Activated T-helper 1 cell treated with anti-CD3 and anti-CD28 coated beads, Interleukin-2, amount 50 U/mL, for 16 hours (primary cell): ENCODE results near the gene SLC39A8.
"Not testable (repeated sequence)": the region's sequence is repeated elsewhere in the genome, so short reads cannot be mapped to it uniquely, and the experiment has no call there.

Experiments used
- DNase-seq, 2 donors: peaks; one replicate each; pipeline ENCODE4 v3.0.0-alpha.2; 2020; ENCODE audit warnings: low read depth in 1 of 2, low spot score in 1 of 2

SLC39A8 gene

DNA sequence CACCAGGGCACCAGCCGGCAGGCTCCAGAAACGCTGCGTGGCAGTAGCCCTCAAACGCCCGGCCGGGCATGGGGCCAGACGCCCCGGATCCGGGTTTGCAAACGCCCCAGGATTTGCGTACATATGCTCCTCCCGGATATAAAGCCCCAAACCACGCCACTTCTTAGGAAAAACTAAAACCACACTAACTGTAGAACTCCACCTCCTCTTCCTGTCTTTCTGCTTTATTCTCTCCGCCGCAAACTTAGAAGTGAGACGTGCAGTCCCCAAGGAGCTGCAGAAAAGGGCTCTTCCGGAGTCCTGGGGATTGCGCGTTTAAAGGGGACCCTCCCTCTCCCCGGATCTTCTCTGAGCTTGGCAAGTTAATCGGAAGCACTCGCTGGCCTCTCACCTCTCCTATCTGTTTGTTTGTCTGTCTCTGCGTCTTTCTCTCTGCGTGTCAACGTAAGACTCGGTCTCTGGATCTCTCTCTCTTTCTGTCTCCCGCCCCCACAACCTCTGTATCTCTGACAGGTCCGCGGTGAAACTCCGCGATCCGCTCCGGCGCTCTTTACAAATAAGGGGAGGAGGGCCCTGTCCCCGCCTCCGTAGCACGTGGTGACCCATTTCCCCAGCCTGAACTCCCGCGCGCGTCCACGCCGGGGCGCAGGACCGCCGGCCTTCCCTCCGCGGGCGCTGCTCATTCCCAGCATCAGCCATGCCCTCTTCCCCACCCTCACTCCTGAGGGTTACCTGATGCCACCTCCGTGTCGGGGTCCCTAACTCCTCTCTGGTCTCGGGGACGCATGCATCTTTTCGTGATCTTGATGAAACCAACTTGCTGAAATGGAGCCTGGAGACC lies at the start of gene SLC39A8:
Gene SLC39A8 (minus strand): TSS at position 529 of the 841 bp plus-strand sequence. CDS start 820 bp downstream, outside the sequence.
- peak; percentile 66 to 80 for DNase-seq

- DNase-seq: no peak
Measured at GRCh38 chr4:102392033-102392744, 46.9 kb upstream of the SLC39A8 start.

GRCh38 chr4:102390438-102390837 lies 45.2 kb upstream of the SLC39A8 start:
- no peak for DNase-seq

- DNase-seq: no peak
Measured at GRCh38 chr4:102388611-102389010, 43.3 kb upstream of the SLC39A8 start.

DNA sequence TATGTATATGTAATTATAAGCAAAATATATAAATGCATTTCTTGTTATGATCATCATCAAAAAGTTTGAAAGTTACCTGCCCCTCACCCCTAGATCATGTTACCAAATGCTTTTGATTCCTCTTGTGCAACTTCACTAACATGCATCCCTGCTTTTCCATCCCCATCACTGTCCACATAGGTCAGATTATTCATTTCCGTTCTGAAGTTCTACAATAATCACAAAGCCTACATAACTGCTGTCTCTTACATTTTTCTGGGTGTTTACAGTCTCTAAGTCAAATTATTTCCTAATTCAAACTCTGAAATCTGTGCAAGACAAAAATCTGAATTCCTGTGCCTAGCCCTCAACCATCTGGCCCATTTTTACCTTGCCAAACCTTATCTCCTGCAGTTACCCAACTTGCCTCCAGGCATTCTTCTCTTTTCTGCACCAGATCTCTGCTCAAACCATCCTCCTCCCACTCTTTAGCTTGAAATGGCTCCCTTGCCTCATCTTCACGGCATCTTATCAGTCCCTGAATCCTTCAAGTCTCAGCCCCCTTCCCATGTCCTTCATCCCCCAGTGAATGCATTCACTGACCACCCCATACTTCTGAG lies 42.4 kb upstream of the SLC39A8 start:
- DNase-seq: no peak

GRCh38 chr4:102386966-102387365 lies 41.7 kb upstream of the SLC39A8 start:
- no peak for DNase-seq

- not testable (repeated sequence) for DNase-seq
Measured at GRCh38 chr4:102380253-102380652, 35.0 kb upstream of the SLC39A8 start.

- no peak for DNase-seq
Measured at GRCh38 chr4:102362922-102363432, 17.7 kb upstream of the SLC39A8 start.

GRCh38 chr4:102358128-102358527 lies 12.8 kb upstream of the SLC39A8 start:
- DNase-seq: no peak

- DNase-seq: not testable (repeated sequence)
Measured at GRCh38 chr4:102357637-102358036, 12.4 kb upstream of the SLC39A8 start.

DNA sequence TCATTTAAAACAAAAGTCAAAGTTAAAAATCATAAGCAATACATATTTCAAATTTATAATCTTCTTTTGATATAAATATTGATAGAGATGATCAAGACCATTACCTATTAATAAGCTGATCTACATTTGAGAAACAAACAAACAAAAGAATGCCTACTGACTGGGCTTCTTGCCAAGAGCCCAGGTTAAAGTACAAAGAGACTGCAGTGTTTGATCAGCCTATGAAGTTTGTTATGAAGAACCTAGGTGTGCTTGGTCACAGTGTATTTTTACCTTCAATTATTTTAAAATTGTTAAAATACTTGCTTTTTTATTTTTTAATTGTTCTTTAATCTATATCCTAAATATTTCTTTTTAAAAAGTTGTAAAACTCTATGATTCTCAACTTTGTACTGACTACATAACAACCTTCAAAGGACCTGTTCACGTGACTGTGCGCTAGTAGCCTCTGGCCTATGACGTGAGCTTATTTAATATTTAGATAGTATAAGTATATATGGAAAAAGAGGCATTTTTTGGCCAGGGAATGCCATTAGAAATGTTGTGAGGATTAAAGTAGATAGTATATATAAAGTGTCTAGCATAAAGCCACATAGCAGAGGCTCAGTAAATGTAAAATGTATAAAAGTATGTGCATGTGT lies 11.4 kb upstream of the SLC39A8 start:
- no peak for DNase-seq

- DNase-seq: no peak
Measured at GRCh38 chr4:102355748-102356147, 10.5 kb upstream of the SLC39A8 start.

DNA sequence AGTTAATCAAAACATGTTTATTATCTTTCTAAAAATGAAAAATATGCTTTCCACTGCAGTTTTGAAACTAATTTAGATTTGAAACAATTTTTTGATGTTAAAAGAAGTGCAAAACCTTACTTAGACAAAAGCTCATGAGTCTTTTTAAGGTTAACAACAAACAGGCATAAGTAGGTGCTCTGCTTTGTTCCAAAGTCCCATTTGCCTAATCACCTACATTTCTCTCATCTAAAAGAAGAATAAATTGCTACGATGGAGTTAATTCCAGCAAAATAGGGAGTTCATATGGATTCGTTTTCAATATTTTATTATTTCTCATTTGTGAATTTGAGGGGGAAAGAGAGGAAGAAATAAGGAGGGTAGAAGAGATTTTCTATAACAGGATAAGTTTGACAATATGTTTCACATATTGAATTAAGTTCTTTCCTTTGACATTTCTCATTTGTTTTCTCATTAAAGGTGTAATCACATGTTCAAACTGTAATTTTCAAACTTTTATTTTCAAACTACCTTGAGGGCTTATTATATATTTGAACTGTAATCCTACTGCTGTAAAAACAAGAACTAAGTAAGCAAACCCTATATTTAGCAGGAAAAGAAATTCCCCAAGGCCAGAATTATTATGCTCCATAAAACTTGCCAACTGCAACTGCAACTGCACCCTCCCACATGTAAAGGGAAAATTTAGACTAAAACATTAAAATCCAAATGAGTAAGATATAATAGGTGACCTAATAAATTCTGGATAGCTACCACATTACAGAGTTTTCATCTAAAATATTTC lies 9.6 kb upstream of the SLC39A8 start:
- no peak for DNase-seq

GRCh38 chr4:102352781-102353180 lies 7.5 kb upstream of the SLC39A8 start:
- DNase-seq: no peak

DNA sequence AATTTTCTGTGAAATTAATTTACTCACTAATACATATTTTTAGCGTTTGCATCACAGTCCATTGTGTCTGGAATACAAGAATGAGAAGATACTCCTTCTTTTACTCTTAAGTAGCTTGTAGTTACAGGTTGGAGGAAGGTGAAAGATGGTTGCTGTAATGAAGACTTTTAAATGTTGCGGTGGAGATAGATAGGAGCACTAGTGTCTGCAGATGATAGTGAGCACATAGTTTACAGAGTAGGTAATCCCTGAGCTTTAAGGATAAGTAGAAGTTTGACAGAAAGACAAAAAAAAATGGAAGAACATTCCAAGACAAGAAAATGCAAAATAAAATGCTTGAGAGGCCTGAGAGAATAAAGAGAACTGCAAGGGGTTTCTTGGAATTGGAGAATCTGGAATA lies 5.4 kb upstream of the SLC39A8 start:
- no peak for DNase-seq

- no peak for DNase-seq
Measured at GRCh38 chr4:102348701-102349100, 3.4 kb upstream of the SLC39A8 start.

- DNase-seq: no peak
Measured at GRCh38 chr4:102345795-102346100, 466 bp upstream of the SLC39A8 start.

GRCh38 chr4:102344520-102344953 lies 745 bp downstream of the SLC39A8 start:
- DNase-seq: peak; percentile 27 to 61

DNA sequence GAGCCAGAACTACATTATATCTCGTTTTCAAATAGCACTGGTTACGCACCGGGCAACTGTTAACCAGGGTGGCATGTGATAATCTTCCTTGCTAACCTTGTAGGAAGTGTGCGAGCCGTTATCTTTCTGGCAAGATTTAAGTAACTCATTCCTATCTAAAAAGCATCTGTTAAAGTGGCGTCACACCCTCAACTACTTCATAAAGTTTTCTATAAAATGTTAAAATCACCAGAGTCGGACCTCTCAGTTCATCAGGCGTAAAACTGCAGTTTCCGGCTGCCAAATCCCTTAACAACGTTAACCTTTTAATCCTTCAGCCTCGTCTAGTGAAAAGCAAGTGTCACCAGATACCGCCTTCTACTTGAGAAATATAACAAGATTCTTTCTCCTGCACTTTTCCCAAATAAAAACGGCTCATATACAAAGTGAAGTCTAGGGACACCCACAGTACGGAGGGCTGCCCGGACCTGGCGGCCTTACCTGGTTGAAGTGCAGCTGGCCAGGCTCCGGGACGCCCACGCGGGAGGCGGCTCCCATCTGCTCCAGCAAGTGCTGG lies 1.2 kb downstream of the SLC39A8 start:
- DNase-seq: no peak

DNA sequence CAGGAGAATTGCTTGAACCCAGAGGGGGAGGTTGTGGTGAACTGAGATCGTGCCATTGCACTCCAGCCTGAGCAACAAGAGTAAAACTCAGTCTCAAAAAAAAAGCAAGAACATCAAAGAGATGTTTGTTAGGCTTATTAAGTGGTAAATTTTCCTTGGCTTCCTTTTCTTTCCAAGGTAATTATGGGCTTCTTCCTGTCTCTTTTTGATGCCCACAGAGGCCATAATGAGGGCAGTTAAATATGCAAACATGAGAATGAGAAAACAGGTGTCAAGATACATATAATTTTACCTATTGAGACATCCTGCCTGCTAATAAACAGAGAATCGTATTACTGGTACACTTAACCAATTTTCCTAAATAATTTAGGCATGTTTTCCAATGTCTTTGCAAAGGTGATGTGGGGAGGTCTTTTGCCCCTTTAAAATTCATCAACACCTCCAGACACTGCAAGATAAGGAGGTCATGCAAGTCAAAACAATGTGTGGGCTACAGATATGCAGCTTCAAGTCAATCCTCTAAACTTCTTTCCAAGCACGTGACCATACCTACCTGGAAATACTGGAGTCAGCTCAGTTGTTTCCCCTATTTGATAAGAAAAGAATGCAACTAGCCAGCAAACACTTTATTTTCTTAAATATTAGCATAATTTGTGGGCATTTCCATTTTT lies 2.7 kb downstream of the SLC39A8 start:
- no peak for DNase-seq
